Measurements from ENCODE around the gene CNNM3.
"Not testable (repeated sequence)": the region's sequence is repeated elsewhere in the genome, so short reads cannot be mapped to it uniquely, and the experiment has no call there.

Gene CNNM3

GRCh38 chr2:96799623-96799935, 16.5 kb upstream of the CNNM3 start:
- DNase-seq (ENCODE audit: low read depth in 2 of 2) = no peak

- DNase-seq (ENCODE audit: low read depth in 2 of 2) = no peak
Observed at GRCh38 chr2:96800061-96801004, 15.7 kb upstream of the CNNM3 start.

GRCh38 chr2:96801005-96801785, 14.9 kb upstream of the CNNM3 start:
- DNase-seq (ENCODE audit: low read depth in 2 of 2) = peak; percentile 43 to 48

GRCh38 chr2:96801786-96802595, 14.1 kb upstream of the CNNM3 start:
- DNase-seq (ENCODE audit: low read depth in 2 of 2) = no peak

GRCh38 chr2:96802721-96803120, 13.3 kb upstream of the CNNM3 start:
- DNase-seq (ENCODE audit: low read depth in 2 of 2) = no peak

GRCh38 chr2:96804986-96805385, 11.1 kb upstream of the CNNM3 start:
- DNase-seq (ENCODE audit: low read depth in 2 of 2) = no peak

- DNase-seq (ENCODE audit: low read depth in 2 of 2) = not testable (repeated sequence)
Observed at GRCh38 chr2:96805946-96806345, 10.1 kb upstream of the CNNM3 start.

GRCh38 chr2:96806468-96807126, 9.5 kb upstream of the CNNM3 start:
- no peak for DNase-seq (ENCODE audit: low read depth in 2 of 2)

- no peak for DNase-seq (ENCODE audit: low read depth in 2 of 2)
Observed at GRCh38 chr2:96807127-96807471, 9.0 kb upstream of the CNNM3 start.

- DNase-seq (ENCODE audit: low read depth in 2 of 2) = no peak
Observed at GRCh38 chr2:96808176-96808837, 7.8 kb upstream of the CNNM3 start.

GRCh38 chr2:96809216-96809882, 6.7 kb upstream of the CNNM3 start:
- DNase-seq (ENCODE audit: low read depth in 2 of 2) = no peak

GRCh38 chr2:96809951-96810782, 5.9 kb upstream of the CNNM3 start:
- no peak for DNase-seq (ENCODE audit: low read depth in 2 of 2)

- DNase-seq (ENCODE audit: low read depth in 2 of 2) = no peak
Observed at GRCh38 chr2:96810783-96811192, 5.3 kb upstream of the CNNM3 start.

- no peak for DNase-seq (ENCODE audit: low read depth in 2 of 2)
Observed at GRCh38 chr2:96811917-96812316, 4.2 kb upstream of the CNNM3 start.

GRCh38 chr2:96813656-96814055, 2.4 kb upstream of the CNNM3 start:
- no peak for DNase-seq (ENCODE audit: low read depth in 2 of 2)

- DNase-seq (ENCODE audit: low read depth in 2 of 2) = no peak
Observed at GRCh38 chr2:96815326-96816126, 542 bp upstream of the CNNM3 start.

GRCh38 chr2:96816836-96817702, 1.0 kb downstream of the CNNM3 start:
- no peak for DNase-seq (ENCODE audit: low read depth in 2 of 2)

- DNase-seq (ENCODE audit: low read depth in 2 of 2) = no peak
Observed at GRCh38 chr2:96817882-96818281, 1.8 kb downstream of the CNNM3 start.
